Measurements from ENCODE around the gene GPR176. TPM values are rescaled to one million over a fixed set of nuclear protein-coding genes. Genes with fewer than 3 reads are reported as not detected.

GPR176 gene
- total RNA-seq, 2 donors from 2014 or later, result 43.0 to 88.0 TPM

DNA sequence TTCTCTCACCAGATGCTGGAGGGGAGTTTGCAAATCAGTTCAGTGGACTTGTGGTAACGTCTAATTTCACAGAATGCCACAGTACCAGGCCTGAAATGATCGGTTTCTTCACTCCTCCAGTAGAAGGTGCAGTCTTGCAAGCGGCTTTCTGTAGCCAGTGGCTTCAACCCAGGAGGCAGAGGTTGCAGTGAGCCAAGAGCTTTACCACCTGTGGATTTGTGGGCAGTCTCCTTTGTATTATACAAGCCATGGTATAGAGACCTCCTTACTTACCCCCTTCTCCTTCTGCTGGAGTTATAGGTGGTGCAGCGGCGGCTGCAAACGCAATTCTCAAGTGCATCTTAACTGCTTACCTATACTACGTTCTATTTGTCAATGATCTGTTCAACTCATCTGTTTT, 31.5 kb upstream of the GPR176 start:
- Histone ChIP-seq H3K4me3 (no peak overlapping the region), H3K36me3 (peaks cover 34% of the 10 kb centered on the region), H3K27me3 (replicated peaks; ENCODE audit: insufficient read depth) (no peaks in the 10 kb centered on the region), H3K9me3 (no peaks in the 10 kb centered on the region), H3K27ac (no peak overlapping the region), H3K4me1 (ENCODE audit: control insufficient read depth in 1 of 2, low read depth in 2 of 2) (no peaks in the 10 kb centered on the region)
- DNase-seq (ENCODE audit: low spot score) (no peak), ATAC-seq (ENCODE audit: insufficient number of reproducible peaks, low FRiP score, low read depth) (no peak)
- TF ChIP-seq, protein P1, sequence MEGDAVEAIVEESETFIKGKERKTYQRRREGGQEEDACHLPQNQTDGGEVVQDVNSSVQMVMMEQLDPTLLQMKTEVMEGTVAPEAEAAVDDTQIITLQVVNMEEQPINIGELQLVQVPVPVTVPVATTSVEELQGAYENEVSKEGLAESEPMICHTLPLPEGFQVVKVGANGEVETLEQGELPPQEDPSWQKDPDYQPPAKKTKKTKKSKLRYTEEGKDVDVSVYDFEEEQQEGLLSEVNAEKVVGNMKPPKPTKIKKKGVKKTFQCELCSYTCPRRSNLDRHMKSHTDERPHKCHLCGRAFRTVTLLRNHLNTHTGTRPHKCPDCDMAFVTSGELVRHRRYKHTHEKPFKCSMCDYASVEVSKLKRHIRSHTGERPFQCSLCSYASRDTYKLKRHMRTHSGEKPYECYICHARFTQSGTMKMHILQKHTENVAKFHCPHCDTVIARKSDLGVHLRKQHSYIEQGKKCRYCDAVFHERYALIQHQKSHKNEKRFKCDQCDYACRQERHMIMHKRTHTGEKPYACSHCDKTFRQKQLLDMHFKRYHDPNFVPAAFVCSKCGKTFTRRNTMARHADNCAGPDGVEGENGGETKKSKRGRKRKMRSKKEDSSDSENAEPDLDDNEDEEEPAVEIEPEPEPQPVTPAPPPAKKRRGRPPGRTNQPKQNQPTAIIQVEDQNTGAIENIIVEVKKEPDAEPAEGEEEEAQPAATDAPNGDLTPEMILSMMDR (IDR thresholded peaks at IDR 0.05), result no peak

DNA sequence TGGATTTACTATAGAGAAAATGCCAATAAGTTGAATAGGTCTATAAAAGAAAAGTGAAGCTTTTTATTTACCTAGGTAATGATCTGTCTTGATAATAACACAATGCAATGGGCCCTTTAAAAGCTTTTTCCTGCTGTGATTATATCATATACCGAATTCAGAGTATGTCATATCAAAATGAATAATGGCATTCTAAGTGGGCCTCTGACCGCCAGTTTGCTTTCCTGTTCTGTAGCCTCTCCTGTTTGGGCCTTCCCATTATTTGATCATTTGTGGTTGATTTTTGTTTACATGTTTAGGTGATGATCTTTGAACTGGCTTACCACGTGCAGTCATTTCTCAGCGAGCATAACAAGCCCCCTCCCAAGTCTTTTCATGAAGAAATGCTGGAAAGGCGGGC, 28.8 kb upstream of the GPR176 start:
- TF ChIP-seq, protein P1 (IDR thresholded peaks at IDR 0.05), result no peak
- Histone ChIP-seq H3K4me3 (no peak overlapping the region), H3K27ac (no peak overlapping the region), H3K36me3 (peaks cover 28% of the 10 kb centered on the region), H3K9me3 (no peaks in the 10 kb centered on the region), H3K4me1 (ENCODE audit: control insufficient read depth in 1 of 2, low read depth in 2 of 2) (no peaks in the 10 kb centered on the region), H3K27me3 (replicated peaks; ENCODE audit: insufficient read depth) (no peaks in the 10 kb centered on the region)
- no peak for DNase-seq (ENCODE audit: low spot score)
- ATAC-seq (ENCODE audit: insufficient number of reproducible peaks, low FRiP score, low read depth), result no peak

DNA sequence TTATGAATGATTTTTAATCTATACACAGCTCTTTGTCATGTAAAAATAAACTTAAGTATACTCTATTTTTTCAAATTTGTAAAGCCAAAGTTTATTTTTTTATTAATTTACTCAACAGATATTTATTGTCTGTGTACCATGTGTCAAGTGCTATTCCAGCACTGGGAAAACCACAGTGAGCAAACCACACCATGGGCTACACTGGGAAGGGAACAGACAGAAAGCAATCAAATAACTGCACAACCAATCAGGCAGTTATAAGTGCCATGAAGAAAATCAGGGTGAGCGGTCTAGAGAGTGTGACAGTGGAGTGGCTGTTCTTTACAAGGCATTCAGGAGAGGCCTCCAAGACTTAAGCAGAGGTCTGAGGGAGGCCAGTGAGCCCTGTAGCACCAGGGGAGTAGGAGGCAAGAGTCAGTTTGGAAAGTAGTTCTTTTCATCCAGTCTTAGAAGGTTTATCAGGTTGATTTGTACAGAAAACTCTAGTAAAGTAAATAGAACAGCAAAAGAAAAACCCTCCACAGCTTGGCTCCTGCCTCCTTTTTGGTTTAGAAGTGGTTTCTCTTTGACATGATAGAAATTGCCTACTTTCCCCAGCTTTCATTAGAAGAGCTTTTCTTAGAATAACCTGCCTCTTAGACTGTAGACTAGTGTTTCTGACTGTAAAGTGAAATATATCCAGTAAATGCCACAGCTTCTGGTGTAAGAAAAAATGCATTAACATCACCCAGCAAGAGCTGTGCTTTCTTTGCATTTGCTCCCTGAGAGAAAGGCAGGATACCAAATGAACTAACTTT, 27.5 kb upstream of the GPR176 start:
- no peak overlapping the region for H3K27ac ChIP-seq
- no peaks in the 10 kb centered on the region for H3K4me1 ChIP-seq (ENCODE audit: control insufficient read depth in 1 of 2, low read depth in 2 of 2)
- H3K9me3 ChIP-seq, result no peaks in the 10 kb centered on the region
- no peak for DNase-seq (ENCODE audit: low spot score)
- TF ChIP-seq, protein P1 (IDR thresholded peaks at IDR 0.05), result no peak
- no peaks in the 10 kb centered on the region for H3K27me3 ChIP-seq (replicated peaks; ENCODE audit: insufficient read depth)
- no peak overlapping the region for H3K4me3 ChIP-seq
- ATAC-seq (ENCODE audit: insufficient number of reproducible peaks, low FRiP score, low read depth), result no peak
- H3K36me3 ChIP-seq, result peaks cover 24% of the 10 kb centered on the region

DNA sequence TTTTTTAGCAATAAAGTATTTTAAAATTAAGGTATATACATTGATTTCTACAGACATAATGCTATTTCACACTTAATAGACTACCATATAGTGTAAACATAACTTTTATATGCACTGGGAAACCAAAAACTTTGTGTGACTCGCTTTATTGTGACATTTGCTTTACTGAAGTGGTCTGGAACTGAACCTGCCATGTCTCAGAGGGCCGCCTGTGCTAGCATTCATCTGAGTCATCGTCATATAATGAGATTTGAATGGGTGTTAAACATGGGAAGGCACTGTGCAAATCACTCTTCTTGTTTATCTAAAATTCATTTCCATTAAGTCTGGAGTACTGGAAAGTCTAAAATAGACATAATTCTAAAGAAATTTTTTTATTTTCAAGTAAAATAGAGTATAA, 26.8 kb upstream of the GPR176 start:
- no peaks in the 10 kb centered on the region for H3K4me1 ChIP-seq (ENCODE audit: control insufficient read depth in 1 of 2, low read depth in 2 of 2)
- H3K9me3 ChIP-seq, result no peaks in the 10 kb centered on the region
- no peaks in the 10 kb centered on the region for H3K27me3 ChIP-seq (replicated peaks; ENCODE audit: insufficient read depth)
- TF ChIP-seq, protein P1 (IDR thresholded peaks at IDR 0.05), result no peak
- no peak overlapping the region for H3K4me3 ChIP-seq
- DNase-seq (ENCODE audit: low spot score) (no peak), ATAC-seq (ENCODE audit: insufficient number of reproducible peaks, low FRiP score, low read depth) (no peak)
- H3K36me3 ChIP-seq, result peaks cover 24% of the 10 kb centered on the region
- no peak overlapping the region for H3K27ac ChIP-seq

DNA sequence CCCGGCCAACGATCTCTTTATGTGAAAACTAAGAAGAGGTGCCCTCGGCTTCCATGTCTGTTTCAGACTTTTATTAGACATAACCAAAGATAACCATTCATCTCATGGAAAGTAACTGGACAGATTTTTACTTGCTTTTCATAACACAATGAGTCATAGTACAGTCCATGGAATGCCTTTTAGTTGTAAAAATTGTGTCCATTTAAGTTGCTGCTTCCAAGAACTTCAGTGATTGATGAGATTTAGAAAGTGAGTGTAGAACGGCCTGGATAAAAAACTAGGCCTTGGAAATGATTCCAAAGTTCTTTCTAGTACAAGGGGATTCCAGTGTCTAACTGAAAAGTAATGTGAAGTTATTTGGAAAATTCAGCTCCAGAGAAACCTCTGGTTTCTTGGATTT, 24.7 kb upstream of the GPR176 start:
- no peak overlapping the region for H3K27ac ChIP-seq
- H3K4me3 ChIP-seq, result no peak overlapping the region
- H3K9me3 ChIP-seq, result no peaks in the 10 kb centered on the region
- peaks cover 23% of the 10 kb centered on the region for H3K36me3 ChIP-seq
- H3K27me3 ChIP-seq (replicated peaks; ENCODE audit: insufficient read depth), result no peaks in the 10 kb centered on the region
- H3K4me1 ChIP-seq (ENCODE audit: control insufficient read depth in 1 of 2, low read depth in 2 of 2), result peaks cover 0 to 5% of the 10 kb centered on the region in 2 donors
- DNase-seq (ENCODE audit: low spot score), result no peak
- TF ChIP-seq, protein P1 (IDR thresholded peaks at IDR 0.05), result no peak
- ATAC-seq (ENCODE audit: insufficient number of reproducible peaks, low FRiP score, low read depth), result no peak

All from thoracic aorta (tissue), 2 donors.